Pancreas (tissue), 10 donors: Measurements from ENCODE around the gene DRD4. TPM values are rescaled to one million over a fixed set of nuclear protein-coding genes. Genes with fewer than 3 reads are reported as not detected.

Experiments used
- ATAC-seq, 4 donors: fragments of 200-7000 bp; cut with Tn5 transposase; one replicate each; pipeline versions ENCODE4 v1.8.0 to v1.9.1; 2020; ENCODE audit warnings: mild to moderate bottlenecking in 4 of 4, moderate library complexity in 4 of 4
- DNase-seq, 6 donors: peaks; one replicate each; pipeline ENCODE4 v3.0.0-alpha.2; 2020
- FAIRE-seq: peaks from 2 replicates; lab custom pipeline; 2012; peaks lifted over from hg19 to GRCh38; lab: Jason Lieb, UNC
- H3K27ac ChIP-seq, 4 donors: fragments of 200-600 bp; sonication (generic); 1 replicate in 3 of 4; 2 replicates in 1 of 4; pipeline versions ENCODE4 v1.5.0 to v1.8.0; 2020
- H3K27me3 ChIP-seq, 4 donors: fragments of 200-600 bp; one replicate each; pipeline ENCODE4 v1.8.0; 2021
- H3K36me3 ChIP-seq, 3 donors: fragments of 200-600 bp; sonication (generic) in 1 of 3; one replicate each; pipeline versions ENCODE4 v1.5.0 to v1.8.0; 2020 to 2021
- H3K4me1 ChIP-seq, 3 donors: fragments of 200-600 bp; one replicate each; pipeline ENCODE4 v1.8.0; 2021
- H3K4me3 ChIP-seq, 4 donors: fragments of 200-600 bp; sonication (generic) in 2 of 4; one replicate each; pipeline versions ENCODE4 v1.5.0 to v1.8.0; 2020 to 2021
- H3K9me3 ChIP-seq, 4 donors: fragments of 200-600 bp; one replicate each; pipeline ENCODE4 v1.8.0; 2021
- CTCF ChIP-seq, 4 donors: fragments of 200-600 bp; sonication (generic) in 3 of 4; IDR thresholded peaks; one replicate each; pipeline versions ENCODE4 v1.5.0 to v1.8.0; 2021; ENCODE audit warnings: antibody characterized with exemption in 4 of 4
- WGBS, 2 donors: extraction: QIAGEN DNeasy Blood & Tissue Kit; methylation state at CpG; one replicate each; pipeline ENCODE4 v1.1.7; 2013; 5-methylcytosine and 5-hydroxymethylcytosine counted together
- intact Hi-C, 3 donors: fragments of 100-400 bp; cut with DNase I; formaldehyde crosslinking; loops; one replicate each; pipeline versions ENCODE4 v1.11.1 to v1.14.2; 2022
- polyA plus RNA-seq, 2 donors: library from polyadenylated mRNA; stranded (reverse); fragments of 200-250 nt; gene quantifications; one replicate each; pipeline ENCODE4 v1.2.3, GENCODE V29; 2013
- total RNA-seq, 6 donors: library from RNA; stranded (reverse); fragmentation: NEBNext Ultra II Directional in 4 of 6; extraction: Animal tissue kit (Norgen Biotek cat#: 25700) in 4 of 6; gene quantifications; one replicate each; pipeline versions ENCODE4 v1.2.1 to v1.2.4, GENCODE V29; 2021 to 2023
- donor health status: healthy with polysubstance abuse.
- donor health status: DM: no; HTN: no; CAD: no; lungs with moderate emphysema.
- donor health status: DM: no; HTN: no; CAD: no.
- donor health status: control.
- donor health status: control.
- donor health status: Bipolar disorder and iron deficiency.
- donor health status: DM: yes; HTN: yes; CAD: no.
- donor health status: DM: no; HTN: no; CAD: no.
- donor health status: DM: no; HTN: no; CAD: no.
- donor health status: DM: yes; HTN: yes; CAD: no.

DRD4 gene
- total and polyA plus RNA-seq, 8 donors = 0.28 to 2.4 (median 0.79) TPM

GRCh38 chr11:665704-666281 lies 28.7 kb downstream of the DRD4 start:
- intact Hi-C loops = no loop called here
- 83 to 85% methylated on average over 11 of the region's 11 CpGs for WGBS, 2 donors
- H3K4me1 ChIP-seq = no peaks in the 10 kb centered on the region
- no peak for TF ChIP-seq CTCF (IDR thresholded peaks at IDR 0.05)
- no peaks in the 10 kb centered on the region for H3K36me3 ChIP-seq
- no peak overlapping the region for H3K4me3 ChIP-seq
- no peak overlapping the region for H3K27ac ChIP-seq
- H3K9me3 ChIP-seq = no peaks in the 10 kb centered on the region
- FAIRE-seq = no peak
- H3K27me3 ChIP-seq = no peaks in the 10 kb centered on the region
- peak in 3 of 4 donors; percentile 40 to 69 (median 63) for ATAC-seq
- DNase-seq = no peak

- FAIRE-seq (no peak), DNase-seq (no peak), ATAC-seq (no peak)
- peaks cover 0 to 18% (median 5%) of the 10 kb centered on the region in 3 donors for H3K36me3 ChIP-seq
- intact Hi-C loops = no loop called here
- no peak for TF ChIP-seq CTCF (IDR thresholded peaks at IDR 0.05)
- H3K27ac ChIP-seq = no peak overlapping the region
- H3K27me3 ChIP-seq = no peaks in the 10 kb centered on the region
- 91 to 95% methylated on average over 8 of the region's 8 CpGs for WGBS, 2 donors
- H3K9me3 ChIP-seq = no peaks in the 10 kb centered on the region
- H3K4me1 ChIP-seq = no peaks in the 10 kb centered on the region
- no peak overlapping the region for H3K4me3 ChIP-seq
Measured at GRCh38 chr11:673866-674265, 36.8 kb downstream of the DRD4 start.

GRCh38 chr11:674406-674805 lies 37.3 kb downstream of the DRD4 start:
- 88 to 92% methylated on average over 17 of the region's 17 CpGs for WGBS, 2 donors
- FAIRE-seq (no peak), DNase-seq (no peak), ATAC-seq (no peak)
- Histone ChIP-seq H3K9me3 (no peaks in the 10 kb centered on the region), H3K4me1 (no peaks in the 10 kb centered on the region), H3K36me3 (peaks cover 0 to 18% (median 5%) of the 10 kb centered on the region in 3 donors), H3K27me3 (no peaks in the 10 kb centered on the region), H3K4me3 (no peak overlapping the region), H3K27ac (no peak overlapping the region)
- intact Hi-C loops = no loop called here
- no peak for TF ChIP-seq CTCF (IDR thresholded peaks at IDR 0.05)

- WGBS, 2 donors = 91 to 99% methylated on average over 3 of the region's 3 CpGs
- no peak overlapping the region for H3K27ac ChIP-seq
- H3K27me3 ChIP-seq = no peaks in the 10 kb centered on the region
- no peaks in the 10 kb centered on the region for H3K9me3 ChIP-seq
- no peak for FAIRE-seq
- no peak for ATAC-seq
- H3K36me3 ChIP-seq = peaks cover 0 to 18% (median 5%) of the 10 kb centered on the region in 3 donors
- intact Hi-C loops = no loop called here
- H3K4me3 ChIP-seq = no peak overlapping the region
- TF ChIP-seq CTCF (IDR thresholded peaks at IDR 0.05) = no peak
- no peaks in the 10 kb centered on the region for H3K4me1 ChIP-seq
- DNase-seq = no peak
Measured at GRCh38 chr11:678297-678696, 41.2 kb downstream of the DRD4 start.
